HG03135 (cell line): Measurements from ENCODE around the gene CIAO2B.

Source experiments
- ATAC-seq: cut with Tn5 transposase; IDR thresholded peaks from one replicate; pipeline ENCODE4 v1.9.1; 2021; ENCODE audit warnings: mild to moderate bottlenecking, moderate library complexity; ENCODE audit not compliant: unreplicated experiment

Gene CIAO2B

GRCh38 chr16:66921729-66922450, 12.3 kb downstream of the CIAO2B start:
- ATAC-seq, result no peak

GRCh38 chr16:66920924-66921680, 13.1 kb downstream of the CIAO2B start:
- no peak for ATAC-seq

- ATAC-seq, result no peak
Measured at GRCh38 chr16:66920299-66920590, 14.0 kb downstream of the CIAO2B start.

GRCh38 chr16:66919569-66920298, 14.5 kb downstream of the CIAO2B start:
- no peak for ATAC-seq

GRCh38 chr16:66918803-66919568, 15.2 kb downstream of the CIAO2B start, which contains the start of gene CDH16:
CDH16 (minus strand) TSS chr16:66918885; CDS start chr16:66918065, 820 bp downstream.
- no peak for ATAC-seq

GRCh38 chr16:66918355-66918754, 15.8 kb downstream of the CIAO2B start:
- ATAC-seq, result no peak

DNA sequence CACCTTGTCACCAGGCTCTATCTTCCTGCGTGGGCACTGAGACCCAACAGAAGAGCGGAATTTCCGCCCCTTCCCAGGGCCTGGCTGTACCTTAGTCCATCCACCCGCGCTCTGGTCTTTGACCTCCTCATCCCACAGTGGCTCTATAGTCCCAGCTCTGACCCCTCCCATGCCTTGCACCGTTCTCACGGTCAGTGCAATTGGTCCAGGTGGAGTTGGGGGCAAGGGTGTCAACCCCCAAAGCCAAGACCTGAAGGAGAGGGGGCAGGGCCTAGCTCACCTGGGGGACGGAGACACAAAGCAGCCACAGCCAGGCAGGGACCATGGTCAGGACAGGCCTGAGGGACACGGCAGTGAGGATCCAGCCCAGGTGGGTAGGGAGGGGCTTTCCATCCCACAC, 16.5 kb downstream of the CIAO2B start:
- ATAC-seq, result no peak

DNA sequence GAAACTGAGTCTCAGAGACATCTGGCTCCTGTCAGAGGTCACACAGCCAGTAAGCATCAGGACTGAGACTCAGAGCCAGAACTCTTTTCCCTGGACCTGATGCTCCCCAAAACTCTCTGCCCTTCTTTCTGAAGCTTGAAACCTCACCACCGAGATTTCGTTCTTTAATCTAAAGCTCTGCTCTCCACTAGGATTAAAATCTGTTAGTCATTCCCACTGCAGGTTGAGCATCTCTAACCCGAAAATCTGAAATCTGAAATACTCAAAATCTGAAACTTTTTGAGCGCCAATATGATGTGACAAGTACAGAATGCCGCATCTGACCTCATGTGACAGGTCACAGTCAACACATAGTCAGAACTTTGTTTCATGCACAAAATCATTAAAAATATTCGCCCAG, 17.7 kb downstream of the CIAO2B start:
- no peak for ATAC-seq

GRCh38 chr16:66915041-66915440, 19.2 kb downstream of the CIAO2B start:
- ATAC-seq, result no peak

DNA sequence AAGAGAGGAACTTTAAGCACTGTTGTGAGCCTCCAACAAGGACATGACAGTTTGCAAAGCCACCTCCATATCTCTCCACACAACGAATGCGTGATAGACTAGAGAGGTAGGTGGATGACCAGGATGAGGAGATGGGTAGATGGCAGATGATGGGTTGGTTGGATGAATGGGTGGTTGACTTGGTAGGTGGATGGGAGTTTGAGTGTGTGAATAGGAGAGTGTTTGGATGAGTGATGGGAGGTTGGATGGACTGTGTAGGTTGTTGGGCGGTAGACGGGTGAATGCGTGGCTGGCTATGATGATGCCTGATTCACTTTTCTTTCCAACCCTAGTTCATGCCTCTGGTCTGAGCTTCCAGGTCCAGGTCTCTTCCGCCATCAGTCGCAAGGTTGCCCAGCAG, 19.7 kb downstream of the CIAO2B start:
- ATAC-seq, result no peak

- no peak for ATAC-seq
Measured at GRCh38 chr16:66913711-66914110, 20.5 kb downstream of the CIAO2B start.

DNA sequence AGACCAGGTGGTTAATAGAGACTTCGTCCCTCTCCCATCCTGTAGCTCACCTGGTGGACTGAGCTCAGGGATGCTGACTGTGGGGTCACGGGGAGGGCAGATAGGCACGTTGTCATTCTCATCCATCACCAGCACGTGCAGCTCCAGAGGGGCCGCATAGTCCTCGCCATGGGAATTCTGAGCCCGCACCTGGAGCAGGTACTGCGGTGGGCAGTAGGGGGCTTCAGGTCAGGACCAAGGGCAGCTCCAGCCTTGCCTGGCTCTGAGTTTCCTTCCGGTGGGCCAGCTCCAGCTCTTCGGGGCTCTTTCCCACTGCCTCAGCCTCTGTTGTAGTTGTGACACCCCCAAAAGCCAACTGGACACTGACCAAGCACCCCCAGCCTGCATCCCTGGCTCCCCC, 21.1 kb downstream of the CIAO2B start:
- no peak for ATAC-seq

DNA sequence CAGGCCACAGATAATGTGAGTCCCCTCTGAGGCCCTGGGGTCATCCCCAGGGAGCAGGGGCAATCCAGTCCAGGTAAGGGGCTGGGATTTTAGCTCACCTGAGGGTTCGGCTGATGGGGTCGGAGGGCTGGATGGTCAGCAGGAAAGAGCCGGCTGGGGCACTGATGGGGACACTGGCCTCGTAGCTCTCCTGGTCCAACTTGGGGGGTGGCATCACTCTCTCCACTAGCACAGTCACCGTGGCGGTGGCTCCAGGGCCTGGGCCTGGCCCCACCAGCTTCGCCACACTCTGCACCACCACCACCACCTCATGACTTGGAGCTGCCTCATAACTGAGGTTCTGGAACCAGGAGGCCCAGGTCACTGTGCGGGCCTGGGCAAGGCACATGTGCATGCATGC, 22.4 kb downstream of the CIAO2B start:
- no peak for ATAC-seq

- no peak for ATAC-seq
Measured at GRCh38 chr16:66911112-66911511, 23.1 kb downstream of the CIAO2B start.

DNA sequence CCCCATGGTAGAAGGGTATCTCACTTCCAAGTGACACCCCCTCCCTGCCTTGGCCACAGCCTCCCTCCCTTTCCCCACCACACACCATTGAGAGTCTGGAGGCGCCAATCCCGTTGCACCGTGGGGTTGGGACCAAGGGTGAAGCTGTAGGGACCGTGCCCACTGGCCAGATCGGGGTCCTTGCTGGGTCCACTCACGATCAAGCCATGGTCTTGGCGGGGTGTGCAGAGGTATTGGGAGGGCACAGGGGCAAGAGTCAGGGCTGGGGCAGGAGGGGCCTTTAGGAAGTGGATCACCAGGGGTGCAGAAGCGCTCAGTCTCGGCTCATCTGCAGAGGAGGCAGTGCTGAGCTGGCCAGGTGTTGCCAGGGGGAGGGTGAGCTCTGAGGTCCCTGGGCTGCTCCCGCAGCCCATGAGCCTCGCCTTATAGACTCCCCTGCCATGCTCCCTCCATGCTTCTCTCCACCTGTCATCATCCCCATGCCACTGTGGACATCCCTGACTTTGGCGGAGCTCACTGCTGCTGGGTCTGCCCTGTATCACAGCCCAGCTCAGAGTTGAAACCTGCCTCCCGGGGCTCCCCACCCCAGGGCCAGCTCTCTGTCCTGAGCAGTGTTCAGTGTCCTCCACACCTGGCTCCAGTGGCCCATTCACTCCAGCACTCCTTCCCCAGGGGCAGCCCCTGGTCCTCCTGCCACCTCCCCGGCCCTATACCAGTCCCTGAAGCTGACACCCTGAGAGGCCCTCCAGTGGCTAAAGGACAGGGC, 23.8 kb downstream of the CIAO2B start:
- ATAC-seq, result no peak

- ATAC-seq, result no peak
Measured at GRCh38 chr16:66908762-66909559, 25.2 kb downstream of the CIAO2B start.

GRCh38 chr16:66908116-66908515, 26.1 kb downstream of the CIAO2B start:
- no peak for ATAC-seq

DNA sequence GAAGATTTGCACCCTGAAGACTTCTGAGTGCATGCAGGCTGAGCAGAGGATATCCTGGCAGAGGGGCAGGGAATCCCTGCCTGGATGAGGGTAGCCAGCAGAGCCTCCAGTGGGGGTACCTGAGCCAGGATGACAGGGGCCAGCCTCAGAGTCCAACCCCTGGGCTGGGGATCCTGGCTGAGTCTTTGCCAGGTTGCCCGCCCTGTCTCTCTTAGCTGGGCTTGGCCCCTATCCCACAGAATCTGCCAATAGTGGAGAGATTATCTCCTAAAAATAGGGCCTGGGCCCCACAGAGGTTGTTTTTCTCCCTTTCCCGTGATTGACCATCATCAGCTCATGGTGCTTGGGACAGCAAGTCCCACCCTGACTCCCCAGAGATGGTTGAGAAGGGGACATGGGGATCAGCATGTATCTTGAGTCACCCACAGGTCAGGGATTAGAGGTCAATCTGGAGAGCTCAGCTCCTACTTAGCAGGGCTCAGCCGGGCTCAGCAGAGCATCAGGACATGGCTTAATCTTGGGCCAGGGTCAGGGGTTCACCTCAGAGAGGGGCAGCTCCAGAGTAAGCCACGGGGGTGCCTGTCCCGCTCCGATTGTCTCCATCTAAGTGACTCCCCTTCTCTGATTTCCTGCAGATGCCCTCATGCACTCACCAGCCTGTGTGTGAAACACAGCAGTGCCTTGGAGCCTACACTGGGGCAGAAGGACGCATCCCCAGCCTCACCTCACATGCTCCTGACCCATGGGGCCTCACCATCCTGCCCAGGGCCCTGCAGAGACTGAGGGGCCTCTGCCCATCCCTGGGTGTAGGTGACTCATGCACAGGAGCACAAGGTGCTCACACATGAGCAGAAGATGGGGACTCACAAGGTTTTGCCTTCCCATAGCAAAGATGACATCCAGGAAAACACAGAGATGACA, 27.0 kb downstream of the CIAO2B start:
- no peak for ATAC-seq
